GM12873 (cell line): Measurements from ENCODE around the gene TEDC2.

Source experiments
- TF ChIP-seq, protein P1 (sequence below): IDR thresholded peaks from 2 replicates; pipeline ENCODE4 v1.5.1; 2012; ENCODE audit warnings: low read depth, mild to moderate bottlenecking, moderate library complexity, low read length, control low read depth; ENCODE audit not compliant: insufficient read depth; ENCODE audit errors: missing control alignments

The TEDC2 gene

DNA sequence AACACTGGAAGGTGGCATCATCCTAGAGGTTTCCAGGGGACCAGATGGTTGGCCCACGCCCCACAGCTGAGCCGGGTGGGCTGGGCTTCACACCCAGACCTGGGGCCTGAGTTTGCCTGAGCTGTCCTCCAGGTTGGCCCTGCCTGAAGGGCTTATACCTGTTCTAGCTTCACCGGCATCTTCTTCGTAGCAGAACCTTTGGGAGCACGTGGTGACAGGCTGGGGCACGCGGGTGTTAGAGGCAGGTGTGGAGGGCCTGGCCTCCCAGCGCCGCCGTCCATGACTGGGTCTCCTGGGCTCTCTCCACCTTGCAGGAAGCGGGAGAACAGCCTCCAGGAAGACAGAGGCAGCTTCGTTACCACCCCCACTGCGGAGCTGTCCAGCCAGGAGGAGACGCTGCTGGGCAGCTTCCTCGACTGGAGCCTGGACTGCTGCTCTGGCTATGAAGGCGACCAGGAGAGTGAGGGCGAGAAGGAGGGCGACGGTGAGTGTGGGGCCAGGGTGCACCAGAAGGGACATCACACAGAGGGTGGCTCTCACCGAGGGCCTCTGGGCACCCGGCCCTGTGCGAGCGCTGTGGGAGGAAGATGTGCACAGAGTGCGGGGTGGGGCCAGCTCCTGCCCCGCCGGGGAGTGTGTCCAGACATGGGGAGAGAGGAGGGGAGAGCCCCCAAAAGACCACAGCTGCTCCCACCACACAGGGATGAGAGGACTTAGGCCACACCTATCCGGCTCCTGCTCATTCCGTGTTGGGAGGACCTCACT, 4.6 kb upstream of the TEDC2 start:
- TF ChIP-seq, protein P1, sequence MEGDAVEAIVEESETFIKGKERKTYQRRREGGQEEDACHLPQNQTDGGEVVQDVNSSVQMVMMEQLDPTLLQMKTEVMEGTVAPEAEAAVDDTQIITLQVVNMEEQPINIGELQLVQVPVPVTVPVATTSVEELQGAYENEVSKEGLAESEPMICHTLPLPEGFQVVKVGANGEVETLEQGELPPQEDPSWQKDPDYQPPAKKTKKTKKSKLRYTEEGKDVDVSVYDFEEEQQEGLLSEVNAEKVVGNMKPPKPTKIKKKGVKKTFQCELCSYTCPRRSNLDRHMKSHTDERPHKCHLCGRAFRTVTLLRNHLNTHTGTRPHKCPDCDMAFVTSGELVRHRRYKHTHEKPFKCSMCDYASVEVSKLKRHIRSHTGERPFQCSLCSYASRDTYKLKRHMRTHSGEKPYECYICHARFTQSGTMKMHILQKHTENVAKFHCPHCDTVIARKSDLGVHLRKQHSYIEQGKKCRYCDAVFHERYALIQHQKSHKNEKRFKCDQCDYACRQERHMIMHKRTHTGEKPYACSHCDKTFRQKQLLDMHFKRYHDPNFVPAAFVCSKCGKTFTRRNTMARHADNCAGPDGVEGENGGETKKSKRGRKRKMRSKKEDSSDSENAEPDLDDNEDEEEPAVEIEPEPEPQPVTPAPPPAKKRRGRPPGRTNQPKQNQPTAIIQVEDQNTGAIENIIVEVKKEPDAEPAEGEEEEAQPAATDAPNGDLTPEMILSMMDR = no peak

DNA sequence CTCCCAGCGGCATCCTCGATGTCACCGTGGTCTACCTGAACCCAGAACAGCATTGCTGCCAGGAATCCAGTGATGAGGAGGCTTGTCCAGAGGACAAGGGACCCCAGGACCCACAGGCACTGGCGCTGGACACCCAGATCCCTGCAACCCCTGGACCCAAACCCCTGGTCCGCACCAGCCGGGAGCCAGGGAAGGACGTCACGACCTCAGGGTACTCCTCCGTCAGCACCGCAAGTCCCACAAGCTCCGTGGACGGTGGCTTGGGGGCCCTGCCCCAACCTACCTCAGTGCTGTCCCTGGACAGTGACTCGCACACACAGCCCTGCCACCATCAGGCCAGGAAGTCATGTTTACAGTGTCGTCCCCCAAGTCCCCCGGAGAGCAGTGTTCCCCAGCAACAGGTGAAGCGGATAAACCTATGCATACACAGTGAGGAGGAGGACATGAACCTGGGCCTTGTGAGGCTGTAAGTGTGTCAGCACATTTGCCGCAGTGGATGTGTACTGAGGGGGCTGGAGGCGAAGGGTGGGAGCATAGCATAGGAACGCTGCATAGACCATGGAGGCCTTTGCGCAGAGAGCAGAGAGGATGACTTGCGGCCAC, 3.3 kb upstream of the TEDC2 start:
- TF ChIP-seq, protein P1 = no peak

DNA sequence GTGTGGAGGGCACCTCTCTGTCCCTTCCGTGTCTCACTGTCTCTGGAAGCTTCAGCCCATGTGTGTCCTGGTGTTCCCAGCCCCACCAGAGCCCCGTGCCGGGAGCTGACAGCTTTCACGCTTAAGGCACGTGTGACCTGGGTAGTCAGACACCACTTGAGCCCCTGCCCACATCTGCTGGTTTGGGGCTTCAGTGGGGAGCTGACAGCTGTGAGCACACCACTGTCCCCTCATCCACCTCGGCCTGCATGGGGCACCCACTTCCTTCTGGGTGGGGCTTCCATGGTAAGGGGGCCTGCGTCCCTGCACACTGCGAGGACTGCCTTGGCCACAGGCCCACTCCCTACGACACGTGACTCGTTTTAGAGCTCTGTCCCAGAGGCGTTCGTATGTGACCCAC, 2.6 kb upstream of the TEDC2 start:
- TF ChIP-seq, protein P1 = no peak

DNA sequence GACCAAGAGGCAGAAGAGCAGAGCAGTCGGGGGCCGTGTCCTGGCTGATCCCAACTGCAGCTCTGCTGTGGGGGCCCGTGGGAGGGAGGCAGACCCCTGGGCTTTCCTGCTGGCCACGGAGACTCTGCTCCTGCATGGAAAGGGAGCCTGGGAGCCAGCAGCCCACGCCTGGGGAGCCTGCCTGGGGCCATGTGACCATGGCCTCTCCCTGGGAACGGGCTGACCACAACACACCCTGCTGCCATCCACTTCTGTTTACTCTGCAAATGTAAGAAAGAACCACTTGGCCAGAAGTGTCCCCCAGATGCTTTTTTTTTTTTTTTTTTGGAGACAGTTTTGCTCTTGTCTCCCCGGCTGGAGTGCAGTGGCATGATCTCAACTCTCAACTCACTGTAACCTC, 2.0 kb upstream of the TEDC2 start:
- TF ChIP-seq, protein P1 = no peak

DNA sequence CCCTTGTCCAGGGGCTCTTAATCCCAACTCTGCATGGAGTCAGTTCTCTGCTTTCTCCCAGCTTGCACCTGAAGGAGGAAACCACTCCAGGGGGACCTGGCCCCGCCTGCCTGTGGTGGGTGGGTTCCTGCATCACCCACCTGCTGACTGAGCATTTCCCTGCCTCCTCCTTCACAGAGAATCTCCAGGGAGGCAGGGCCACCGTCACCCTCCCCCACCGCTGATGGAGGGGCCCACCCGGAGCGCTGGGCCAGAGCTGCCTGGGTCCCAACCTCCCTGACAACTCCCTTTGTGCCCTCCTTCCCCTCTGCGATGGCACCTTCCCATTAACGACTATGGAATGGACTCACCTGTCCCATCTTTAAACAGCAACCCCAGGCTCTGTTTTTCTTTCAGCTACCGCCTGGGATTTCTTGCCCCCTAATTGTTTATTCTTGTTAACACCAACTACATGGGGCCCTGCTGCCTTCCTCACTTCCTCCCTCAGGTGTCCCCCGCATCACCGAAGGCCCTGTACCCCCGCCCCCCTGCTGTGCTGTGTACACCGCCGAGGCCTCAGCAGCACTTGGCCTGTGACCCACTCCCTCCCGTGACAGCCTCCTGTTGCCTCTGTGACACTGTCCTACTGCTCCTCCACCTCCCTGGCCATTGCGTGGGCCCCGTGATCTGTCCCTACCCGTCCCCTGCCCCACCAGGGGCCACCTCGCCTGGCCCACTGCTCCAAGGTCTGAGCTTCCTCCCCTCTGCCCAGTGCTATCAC, 842 bp upstream of the TEDC2 start:
- TF ChIP-seq, protein P1 = no peak

DNA sequence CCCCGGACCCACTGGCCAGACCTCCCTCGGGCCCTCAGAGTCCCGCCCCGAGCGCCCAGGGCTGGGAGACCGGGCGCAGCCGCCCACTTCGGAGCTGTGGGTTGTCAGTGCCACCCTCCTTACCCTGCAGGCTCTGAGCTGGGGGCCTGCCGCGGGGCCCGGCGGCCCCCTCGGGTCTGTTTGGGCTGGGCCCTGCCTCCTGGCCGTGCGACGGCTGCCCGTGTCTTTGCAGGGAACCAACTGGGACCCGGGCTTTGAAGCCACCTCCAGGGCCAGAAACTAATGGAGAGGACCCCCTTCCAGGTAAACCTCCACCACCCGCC, 443 bp downstream of the TEDC2 start:
- TF ChIP-seq, protein P1 = no peak

DNA sequence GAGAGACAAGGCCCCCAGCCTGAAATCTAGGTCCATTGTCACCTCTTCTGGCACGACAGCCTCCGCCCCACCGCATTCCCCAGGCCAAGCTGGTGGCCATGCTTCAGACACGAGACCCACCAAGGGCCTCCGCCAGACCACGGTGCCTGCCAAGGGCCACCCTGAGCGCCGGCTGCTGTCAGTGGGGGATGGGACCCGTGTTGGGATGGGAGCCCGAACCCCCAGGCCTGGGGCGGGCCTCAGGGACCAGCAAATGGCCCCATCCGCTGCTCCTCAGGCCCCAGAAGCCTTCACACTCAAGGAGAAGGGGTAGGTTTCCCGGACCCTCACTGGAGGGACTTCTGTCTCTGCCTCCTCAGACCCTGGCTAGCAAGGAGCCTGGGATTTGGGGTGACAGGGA, 1.0 kb downstream of the TEDC2 start:
- TF ChIP-seq, protein P1 = no peak
